ENCODE measurements around the gene SAMD3. TPM values are rescaled to one million over a fixed set of nuclear protein-coding genes. Genes with fewer than 3 reads are reported as not detected.
"Not testable (repeated sequence)": the region's sequence is repeated elsewhere in the genome, so short reads cannot be mapped to it uniquely, and the experiment has no call there.

SAMD3 gene
- total RNA-seq, 1 experiment from 2014 or later: not detected

DNA sequence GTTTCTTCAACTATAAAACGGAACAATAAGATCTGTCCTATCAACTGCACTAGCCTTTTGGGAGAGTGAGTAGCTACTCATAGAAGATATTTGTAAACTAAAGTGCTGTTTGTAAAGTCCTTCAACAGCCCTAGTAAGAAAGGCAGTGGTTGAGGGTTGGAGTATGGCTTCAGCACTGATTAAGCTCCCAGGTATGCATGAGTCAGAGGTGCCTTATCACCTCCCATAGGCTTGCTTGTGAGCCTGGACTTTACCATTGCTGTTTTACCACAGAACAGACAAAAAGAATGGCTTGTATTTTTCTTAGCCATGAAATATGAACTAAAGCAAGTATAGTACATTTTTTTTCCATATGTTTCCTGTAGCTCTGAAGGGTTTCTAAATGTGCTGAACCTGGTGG is 44.1 kb downstream of the SAMD3 start:
- H3K4me1 Mint-ChIP-seq (ENCODE audit: insufficient read depth, unreplicated experiment): peaks cover 17% of the 10 kb centered on the region
- no peak overlapping the region for H3K4me3 Mint-ChIP-seq (ENCODE audit: unreplicated experiment)
- ChIA-PET CTCF (interaction anchor here (0.6 to 1.2 kb wide), 4 partner anchors 33 to 322 kb away, joined by 4 to 5 read pairs (median 4); no protein-coding TSS in a partner anchor), POLR2A (interaction anchor here (0.6 to 2.1 kb wide), 5 partner anchors 9 to 17 kb away, joined by 3 to 5 read pairs (median 3); no protein-coding TSS in a partner anchor)
- no TSS peak for BruUV-seq (replicated peaks)
- H3K36me3 Mint-ChIP-seq (ENCODE audit: insufficient read depth, unreplicated experiment): no peaks in the 10 kb centered on the region
- H3K27ac Mint-ChIP-seq (ENCODE audit: low read depth, unreplicated experiment): no peak overlapping the region
- no peaks in the 10 kb centered on the region for H3K27me3 Mint-ChIP-seq (ENCODE audit: insufficient read depth, unreplicated experiment)
- TF ChIP-seq, protein P1, sequence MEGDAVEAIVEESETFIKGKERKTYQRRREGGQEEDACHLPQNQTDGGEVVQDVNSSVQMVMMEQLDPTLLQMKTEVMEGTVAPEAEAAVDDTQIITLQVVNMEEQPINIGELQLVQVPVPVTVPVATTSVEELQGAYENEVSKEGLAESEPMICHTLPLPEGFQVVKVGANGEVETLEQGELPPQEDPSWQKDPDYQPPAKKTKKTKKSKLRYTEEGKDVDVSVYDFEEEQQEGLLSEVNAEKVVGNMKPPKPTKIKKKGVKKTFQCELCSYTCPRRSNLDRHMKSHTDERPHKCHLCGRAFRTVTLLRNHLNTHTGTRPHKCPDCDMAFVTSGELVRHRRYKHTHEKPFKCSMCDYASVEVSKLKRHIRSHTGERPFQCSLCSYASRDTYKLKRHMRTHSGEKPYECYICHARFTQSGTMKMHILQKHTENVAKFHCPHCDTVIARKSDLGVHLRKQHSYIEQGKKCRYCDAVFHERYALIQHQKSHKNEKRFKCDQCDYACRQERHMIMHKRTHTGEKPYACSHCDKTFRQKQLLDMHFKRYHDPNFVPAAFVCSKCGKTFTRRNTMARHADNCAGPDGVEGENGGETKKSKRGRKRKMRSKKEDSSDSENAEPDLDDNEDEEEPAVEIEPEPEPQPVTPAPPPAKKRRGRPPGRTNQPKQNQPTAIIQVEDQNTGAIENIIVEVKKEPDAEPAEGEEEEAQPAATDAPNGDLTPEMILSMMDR (IDR thresholded peaks at IDR 0.05; ENCODE audit: unreplicated experiment): no peak
- H3K9me3 Mint-ChIP-seq (ENCODE audit: unreplicated experiment): no peaks in the 10 kb centered on the region
- peak; percentile 89 for DNase-seq (ENCODE audit: unreplicated experiment)
- intact Hi-C loops (cut with micrococcal nuclease): no loop called here

DNA sequence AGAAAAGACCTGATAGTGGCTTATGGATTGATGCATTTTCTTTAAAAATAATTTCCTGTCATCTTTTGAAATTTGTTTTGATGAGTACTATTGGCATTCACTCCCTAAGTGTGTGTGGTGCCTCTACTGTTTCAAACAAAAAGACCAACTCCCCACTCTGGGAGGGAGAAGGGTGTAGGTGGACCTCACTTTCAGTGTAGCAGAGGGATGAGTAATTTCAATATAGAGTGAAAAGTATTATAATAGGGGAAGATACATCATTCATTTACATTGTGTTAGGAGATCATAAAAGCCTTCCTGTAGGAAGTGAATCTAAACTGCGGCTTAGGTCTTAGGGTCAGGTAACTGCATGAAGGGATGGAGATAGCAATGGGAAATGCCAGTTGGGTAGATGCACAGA is 46.4 kb downstream of the SAMD3 start:
- CTCF ChIA-PET: no interaction called here
- POLR2A ChIA-PET: no interaction called here
- H3K36me3 Mint-ChIP-seq (ENCODE audit: insufficient read depth, unreplicated experiment): no peaks in the 10 kb centered on the region
- intact Hi-C loops (cut with micrococcal nuclease): no loop called here
- no peak for DNase-seq (ENCODE audit: unreplicated experiment)
- H3K27me3 Mint-ChIP-seq (ENCODE audit: insufficient read depth, unreplicated experiment): no peaks in the 10 kb centered on the region
- peaks cover 17% of the 10 kb centered on the region for H3K4me1 Mint-ChIP-seq (ENCODE audit: insufficient read depth, unreplicated experiment)
- H3K4me3 Mint-ChIP-seq (ENCODE audit: unreplicated experiment): no peak overlapping the region
- no peak overlapping the region for H3K27ac Mint-ChIP-seq (ENCODE audit: low read depth, unreplicated experiment)
- TF ChIP-seq, protein P1 (IDR thresholded peaks at IDR 0.05; ENCODE audit: unreplicated experiment): no peak
- peaks cover 7% of the 10 kb centered on the region for H3K9me3 Mint-ChIP-seq (ENCODE audit: unreplicated experiment)
- BruUV-seq (replicated peaks): no TSS peak

DNA sequence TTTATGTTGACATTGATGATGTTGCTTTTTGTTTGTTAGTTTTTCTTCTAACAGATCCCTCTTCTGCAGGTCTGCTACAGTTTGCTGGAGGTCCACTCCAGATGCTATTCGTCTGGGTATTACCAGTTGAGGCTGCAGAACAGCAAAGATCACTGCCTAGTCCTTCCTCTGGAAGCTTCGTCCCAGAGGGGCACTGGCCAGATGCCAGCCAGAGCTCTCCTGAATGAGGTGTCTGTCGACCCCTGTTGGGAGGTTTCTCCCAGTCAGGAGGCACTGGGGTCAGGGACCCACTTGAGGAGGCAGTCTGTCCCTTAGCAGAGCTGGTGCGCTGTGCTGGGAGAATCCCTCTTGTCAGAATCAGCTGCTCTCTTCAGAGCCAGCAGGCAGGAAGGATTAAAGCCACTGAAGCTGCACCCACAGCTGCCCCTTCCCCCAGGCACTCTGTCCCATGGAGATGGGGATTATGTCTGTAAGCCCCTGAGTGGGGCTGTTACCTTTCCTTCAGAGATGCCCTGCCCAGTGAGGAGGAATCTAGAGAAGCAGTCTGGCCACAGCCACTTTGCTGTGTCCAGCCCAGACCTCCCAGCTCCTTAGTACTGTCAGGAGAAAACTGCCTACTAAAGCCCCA is 49.3 kb downstream of the SAMD3 start:
- H3K4me1 Mint-ChIP-seq (ENCODE audit: insufficient read depth, unreplicated experiment); DNase-seq (ENCODE audit: unreplicated experiment); POLR2A ChIA-PET; H3K27me3 Mint-ChIP-seq (ENCODE audit: insufficient read depth, unreplicated experiment); BruUV-seq (replicated peaks); H3K4me3 Mint-ChIP-seq (ENCODE audit: unreplicated experiment); H3K27ac Mint-ChIP-seq (ENCODE audit: low read depth, unreplicated experiment); intact Hi-C loops (cut with micrococcal nuclease); H3K36me3 Mint-ChIP-seq (ENCODE audit: insufficient read depth, unreplicated experiment); CTCF ChIA-PET: not testable (repeated sequence)
- peaks cover 15% of the 10 kb centered on the region for H3K9me3 Mint-ChIP-seq (ENCODE audit: unreplicated experiment)

DNA sequence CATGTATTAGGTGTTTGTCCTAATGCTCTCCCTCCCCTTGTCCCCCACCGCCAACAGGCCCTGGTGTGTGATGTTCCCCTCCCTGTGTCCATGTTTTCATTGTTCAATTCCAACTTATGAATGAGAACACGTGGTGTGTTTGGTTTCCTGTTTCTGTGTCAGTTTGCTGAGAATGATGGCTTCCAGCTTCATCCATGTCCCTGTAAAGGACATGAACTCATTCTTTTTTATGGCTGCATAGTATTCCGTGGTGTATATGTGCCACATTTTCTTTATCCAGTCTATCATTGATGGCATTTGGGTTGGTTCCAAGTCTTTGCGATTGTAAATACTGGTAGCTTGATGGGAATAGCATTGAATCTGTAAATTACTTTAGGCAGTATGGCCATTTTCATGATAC is 52.6 kb downstream of the SAMD3 start:
- peaks cover 11% of the 10 kb centered on the region for H3K4me1 Mint-ChIP-seq (ENCODE audit: insufficient read depth, unreplicated experiment)
- BruUV-seq (replicated peaks); H3K27ac Mint-ChIP-seq (ENCODE audit: low read depth, unreplicated experiment); H3K4me3 Mint-ChIP-seq (ENCODE audit: unreplicated experiment); H3K27me3 Mint-ChIP-seq (ENCODE audit: insufficient read depth, unreplicated experiment); H3K36me3 Mint-ChIP-seq (ENCODE audit: insufficient read depth, unreplicated experiment); DNase-seq (ENCODE audit: unreplicated experiment); intact Hi-C loops (cut with micrococcal nuclease); POLR2A ChIA-PET: not testable (repeated sequence)
- peaks cover 15% of the 10 kb centered on the region for H3K9me3 Mint-ChIP-seq (ENCODE audit: unreplicated experiment)
- CTCF ChIA-PET: interaction anchor here (0.6 kb wide), 1 partner anchor 528 kb away, joined by 3 read pairs; no protein-coding TSS in a partner anchor

DNA sequence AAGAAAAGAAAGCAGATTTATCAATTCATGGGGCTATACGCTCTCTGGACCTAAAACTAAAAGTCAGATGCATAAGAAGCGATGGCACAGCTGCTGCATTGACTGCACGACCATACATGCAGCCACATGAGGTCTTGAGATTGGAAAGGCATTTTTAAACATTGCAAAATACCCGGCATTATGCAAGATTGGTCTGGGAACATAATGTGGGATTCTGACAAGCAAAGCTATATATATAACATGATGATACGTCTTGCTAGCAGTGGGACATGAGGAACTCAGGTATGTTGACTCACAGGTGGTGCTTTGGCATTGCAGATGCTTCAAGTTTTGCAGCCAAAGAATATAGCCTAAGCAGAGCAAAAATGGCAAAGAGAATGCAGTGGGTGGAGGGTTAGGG is 55.1 kb downstream of the SAMD3 start:
- Mint-ChIP-seq H3K4me1 (ENCODE audit: insufficient read depth, unreplicated experiment) (peaks cover 11% of the 10 kb centered on the region), H3K27me3 (ENCODE audit: insufficient read depth, unreplicated experiment) (no peaks in the 10 kb centered on the region), H3K4me3 (ENCODE audit: unreplicated experiment) (no peak overlapping the region), H3K36me3 (ENCODE audit: insufficient read depth, unreplicated experiment) (no peaks in the 10 kb centered on the region), H3K9me3 (ENCODE audit: unreplicated experiment) (peaks cover 10% of the 10 kb centered on the region), H3K27ac (ENCODE audit: low read depth, unreplicated experiment) (no peak overlapping the region)
- DNase-seq (ENCODE audit: unreplicated experiment): peak; percentile 93
- no TSS peak for BruUV-seq (replicated peaks)
- ChIA-PET POLR2A (interaction anchor here (1.1 kb wide), 1 partner anchor 10 kb away, joined by 4 read pairs; no protein-coding TSS in a partner anchor), CTCF (interaction anchor here (0.6 kb wide), 1 partner anchor 206 kb away, joined by 3 read pairs; no protein-coding TSS in a partner anchor)
- TF ChIP-seq, protein P1 (IDR thresholded peaks at IDR 0.05; ENCODE audit: unreplicated experiment): no peak
- intact Hi-C loops (cut with micrococcal nuclease): no loop called here

Measured in MCF 10A (cell line).